ENCODE data around the gene RAD51B. TPM values are rescaled to one million over a fixed set of nuclear protein-coding genes. Genes with fewer than 3 reads are reported as not detected.
"Not testable (repeated sequence)": the region's sequence is repeated elsewhere in the genome, so short reads cannot be mapped to it uniquely, and the experiment has no call there.

Gene RAD51B
- polyA plus RNA-seq, 1 donor (not counting 4 experiments of a cell fraction or from before 2014, with no cell fraction given) = 13.3 TPM

DNA sequence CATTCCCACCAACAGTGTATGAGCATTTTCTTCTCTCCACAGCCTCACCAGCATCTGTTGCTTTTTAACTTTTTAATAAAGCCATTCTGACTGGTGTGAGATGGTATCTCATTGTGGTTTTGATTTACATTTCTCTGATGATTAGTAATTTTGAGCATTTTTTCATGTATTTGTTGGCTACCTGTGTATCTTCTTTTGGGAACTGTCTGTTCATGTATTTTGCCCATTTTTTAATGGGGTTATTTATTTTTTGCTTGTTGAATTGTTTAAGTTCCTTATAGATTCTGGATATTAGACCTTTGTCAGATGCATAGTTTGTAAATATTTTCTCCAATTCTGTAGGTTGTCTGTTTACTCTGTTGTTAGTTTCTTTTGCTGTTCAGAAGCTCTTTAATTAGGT lies 616.1 kb downstream of the RAD51B start:
- H4K20me1 ChIP-seq (ENCODE audit: control insufficient read depth, extremely low read depth, insufficient read depth, low read length); H3K9me3 ChIP-seq (ENCODE audit: control insufficient read depth, low read depth, low read length); H3K4me1 ChIP-seq (ENCODE audit: control insufficient read depth, extremely low read depth, insufficient read depth, low read length); H3K9ac ChIP-seq (ENCODE audit: control insufficient read depth, extremely low read depth, insufficient read depth, low read length); H2AFZ ChIP-seq (ENCODE audit: control insufficient read depth, low read length); FAIRE-seq; H3K4me3 ChIP-seq (ENCODE audit: control insufficient read depth in 2 of 3, extremely low read depth in 1 of 3, insufficient read depth in 2 of 3, low read depth in 1 of 3, low read length in 3 of 3); H3K4me2 ChIP-seq (ENCODE audit: control insufficient read depth, extremely low read depth, insufficient read depth, low read depth, low read length); H3K27ac ChIP-seq (ENCODE audit: control insufficient read depth, insufficient read depth, low read length); H3K79me2 ChIP-seq (ENCODE audit: control insufficient read depth, insufficient read depth, low read length); H3K9me1 ChIP-seq (ENCODE audit: control insufficient read depth, extremely low read depth, insufficient read depth, low read length); DNase-seq (ENCODE audit: low read depth, low spot score); H3K36me3 ChIP-seq (ENCODE audit: control insufficient read depth in 2 of 2, extremely low read depth in 1 of 2, insufficient read depth in 2 of 2, low read length in 2 of 2); H3K27me3 ChIP-seq (ENCODE audit: control insufficient read depth, extremely low read depth, insufficient read depth, low read length); dilution Hi-C loops (cut with MboI; ENCODE audit: extremely low pct_ligation_motif_present, low sequenced_read_pairs): not testable (repeated sequence)

DNA sequence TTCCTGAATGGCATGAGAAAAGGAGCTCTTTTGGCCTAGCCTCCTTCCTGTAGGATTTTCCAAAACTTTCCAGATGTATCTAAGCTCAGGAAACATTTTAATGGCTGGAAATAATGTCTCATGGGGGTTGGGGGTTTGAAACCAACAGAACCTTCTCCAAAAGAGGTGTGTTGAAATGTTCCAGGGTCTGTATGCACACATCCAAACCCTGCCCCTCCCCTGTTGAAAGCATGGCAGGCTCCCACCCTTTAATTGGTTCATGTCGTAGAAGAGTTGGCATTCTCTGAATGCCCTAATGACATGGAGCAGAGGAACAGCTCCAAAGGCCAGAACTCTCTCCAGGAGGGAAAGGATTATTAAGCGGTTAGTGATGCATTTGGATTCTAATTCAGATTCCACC lies 620.1 kb downstream of the RAD51B start:
- Histone ChIP-seq H3K4me3 (ENCODE audit: control insufficient read depth in 2 of 3, extremely low read depth in 1 of 3, insufficient read depth in 2 of 3, low read depth in 1 of 3, low read length in 3 of 3) (no peak overlapping the region), H3K9ac (ENCODE audit: control insufficient read depth, extremely low read depth, insufficient read depth, low read length) (no peak overlapping the region), H3K79me2 (ENCODE audit: control insufficient read depth, insufficient read depth, low read length) (no peaks in the 10 kb centered on the region), H3K4me1 (ENCODE audit: control insufficient read depth, extremely low read depth, insufficient read depth, low read length) (peaks cover under 1% of the 10 kb centered on the region), H3K27ac (ENCODE audit: control insufficient read depth, insufficient read depth, low read length) (no peak overlapping the region), H3K4me2 (ENCODE audit: control insufficient read depth, extremely low read depth, insufficient read depth, low read depth, low read length) (no peak overlapping the region), H2AFZ (ENCODE audit: control insufficient read depth, low read length) (no peak overlapping the region), H3K36me3 (ENCODE audit: control insufficient read depth in 2 of 2, extremely low read depth in 1 of 2, insufficient read depth in 2 of 2, low read length in 2 of 2) (no peaks in the 10 kb centered on the region), H3K9me1 (ENCODE audit: control insufficient read depth, extremely low read depth, insufficient read depth, low read length) (no peaks in the 10 kb centered on the region), H4K20me1 (ENCODE audit: control insufficient read depth, extremely low read depth, insufficient read depth, low read length) (no peaks in the 10 kb centered on the region), H3K27me3 (ENCODE audit: control insufficient read depth, extremely low read depth, insufficient read depth, low read length) (no peaks in the 10 kb centered on the region), H3K9me3 (ENCODE audit: control insufficient read depth, low read depth, low read length) (no peaks in the 10 kb centered on the region)
- DNase-seq (ENCODE audit: low read depth, low spot score) (no peak), FAIRE-seq (no peak)
- dilution Hi-C loops (cut with MboI; ENCODE audit: extremely low pct_ligation_motif_present, low sequenced_read_pairs) = no loop called here
- TF ChIP-seq, protein P1, sequence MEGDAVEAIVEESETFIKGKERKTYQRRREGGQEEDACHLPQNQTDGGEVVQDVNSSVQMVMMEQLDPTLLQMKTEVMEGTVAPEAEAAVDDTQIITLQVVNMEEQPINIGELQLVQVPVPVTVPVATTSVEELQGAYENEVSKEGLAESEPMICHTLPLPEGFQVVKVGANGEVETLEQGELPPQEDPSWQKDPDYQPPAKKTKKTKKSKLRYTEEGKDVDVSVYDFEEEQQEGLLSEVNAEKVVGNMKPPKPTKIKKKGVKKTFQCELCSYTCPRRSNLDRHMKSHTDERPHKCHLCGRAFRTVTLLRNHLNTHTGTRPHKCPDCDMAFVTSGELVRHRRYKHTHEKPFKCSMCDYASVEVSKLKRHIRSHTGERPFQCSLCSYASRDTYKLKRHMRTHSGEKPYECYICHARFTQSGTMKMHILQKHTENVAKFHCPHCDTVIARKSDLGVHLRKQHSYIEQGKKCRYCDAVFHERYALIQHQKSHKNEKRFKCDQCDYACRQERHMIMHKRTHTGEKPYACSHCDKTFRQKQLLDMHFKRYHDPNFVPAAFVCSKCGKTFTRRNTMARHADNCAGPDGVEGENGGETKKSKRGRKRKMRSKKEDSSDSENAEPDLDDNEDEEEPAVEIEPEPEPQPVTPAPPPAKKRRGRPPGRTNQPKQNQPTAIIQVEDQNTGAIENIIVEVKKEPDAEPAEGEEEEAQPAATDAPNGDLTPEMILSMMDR (optimal IDR thresholded peaks at IDR 0.05 in 1 of 3, IDR thresholded peaks at IDR 0.05 in 1 of 3, conservative IDR thresholded peaks at IDR 0.05 in 1 of 3; ENCODE audit: extremely low read depth in 1 of 3, insufficient read depth in 2 of 3, low read length in 3 of 3) = no peak
- TF ChIP-seq EZH2 (IDR thresholded peaks at IDR 0.05; ENCODE audit: low read length) = no peak

DNA sequence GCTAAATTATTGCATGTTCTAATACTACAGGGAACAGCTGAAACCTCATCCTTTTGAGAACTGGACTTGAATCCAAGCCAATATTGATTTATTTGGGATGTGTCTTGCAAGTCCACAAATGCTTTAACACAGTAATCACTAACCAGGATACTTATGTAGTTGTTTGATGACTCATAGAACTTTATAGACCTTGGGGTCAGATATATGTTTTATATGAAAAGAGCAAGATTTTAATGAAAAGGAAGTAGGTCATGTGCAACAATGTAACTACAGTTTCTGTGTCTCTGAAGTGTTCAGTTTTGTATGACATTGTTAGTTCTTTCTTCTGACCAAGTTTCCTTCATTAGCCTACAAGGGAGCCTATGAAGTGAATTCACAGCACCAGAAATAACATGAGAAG lies 621.2 kb downstream of the RAD51B start:
- TF ChIP-seq, protein P1 (optimal IDR thresholded peaks at IDR 0.05 in 1 of 3, IDR thresholded peaks at IDR 0.05 in 1 of 3, conservative IDR thresholded peaks at IDR 0.05 in 1 of 3; ENCODE audit: extremely low read depth in 1 of 3, insufficient read depth in 2 of 3, low read length in 3 of 3) = no peak
- no peak for TF ChIP-seq EZH2 (IDR thresholded peaks at IDR 0.05; ENCODE audit: low read length)
- Histone ChIP-seq H3K4me3 (ENCODE audit: control insufficient read depth in 2 of 3, extremely low read depth in 1 of 3, insufficient read depth in 2 of 3, low read depth in 1 of 3, low read length in 3 of 3) (no peak overlapping the region), H3K79me2 (ENCODE audit: control insufficient read depth, insufficient read depth, low read length) (no peaks in the 10 kb centered on the region), H3K4me1 (ENCODE audit: control insufficient read depth, extremely low read depth, insufficient read depth, low read length) (peaks cover 5% of the 10 kb centered on the region), H3K9me3 (ENCODE audit: control insufficient read depth, low read depth, low read length) (no peaks in the 10 kb centered on the region), H3K4me2 (ENCODE audit: control insufficient read depth, extremely low read depth, insufficient read depth, low read depth, low read length) (no peak overlapping the region), H3K36me3 (ENCODE audit: control insufficient read depth in 2 of 2, extremely low read depth in 1 of 2, insufficient read depth in 2 of 2, low read length in 2 of 2) (no peaks in the 10 kb centered on the region), H3K27ac (ENCODE audit: control insufficient read depth, insufficient read depth, low read length) (no peak overlapping the region), H2AFZ (ENCODE audit: control insufficient read depth, low read length) (no peak overlapping the region), H3K9ac (ENCODE audit: control insufficient read depth, extremely low read depth, insufficient read depth, low read length) (no peak overlapping the region), H3K9me1 (ENCODE audit: control insufficient read depth, extremely low read depth, insufficient read depth, low read length) (no peaks in the 10 kb centered on the region), H3K27me3 (ENCODE audit: control insufficient read depth, extremely low read depth, insufficient read depth, low read length) (no peaks in the 10 kb centered on the region), H4K20me1 (ENCODE audit: control insufficient read depth, extremely low read depth, insufficient read depth, low read length) (no peaks in the 10 kb centered on the region)
- dilution Hi-C loops (cut with MboI; ENCODE audit: extremely low pct_ligation_motif_present, low sequenced_read_pairs) = no loop called here
- no peak for FAIRE-seq
- DNase-seq (ENCODE audit: low read depth, low spot score) = no peak

All from keratinocyte (primary cell).